IMR-90 (cell line): ENCODE results near the gene IFNGR1. TPM values are rescaled to one million over a fixed set of nuclear protein-coding genes. Genes with fewer than 3 reads are reported as not detected.

ENCODE experiments used
- ATAC-seq: fragments of 200-7000 bp; cut with Tn5 transposase; 2 replicates; pipeline ENCODE4 v1.9.1; 2020; ENCODE audit warnings: low read depth, mild to moderate bottlenecking, moderate library complexity
- BruUV-seq: library from RNA; stranded (reverse); fragments of 400-500 nt; replicated peaks from 2 replicates; lab custom pipeline; 2021; lab: Mats Ljungman, UMichigan
- CTCF ChIA-PET: fragments of 300-600 bp; formaldehyde crosslinking; extraction: SDS; loops from one replicate; lab custom pipeline; 2021; ENCODE audit warnings: antibody characterized with exemption; lab: Yijun Ruan, JAX
- POLR2A ChIA-PET: fragments of 300-600 bp; sonication (Branson Sonifier 250); formaldehyde crosslinking; loops from one replicate; lab custom pipeline; 2022; ENCODE audit warnings: antibody characterized with exemption; ENCODE audit not compliant: unreplicated experiment; lab: Charles Lee
- DNase-seq: peaks from one replicate; pipeline ENCODE4 v3.0.0; 2013
- H2AFZ ChIP-seq: replicated peaks from 2 replicates; pipeline ENCODE3; 2013; ENCODE audit warnings: low read length, mild to moderate bottlenecking; ENCODE audit not compliant: poor library complexity
- H2AK5ac ChIP-seq: 2 replicates; pipeline ENCODE4 v1.6.1; 2013; ENCODE audit warnings: low read depth, low read length, inconsistent platforms
- H2AK9ac ChIP-seq: replicated peaks from 2 replicates; pipeline ENCODE3; 2013; ENCODE audit warnings: mild to moderate bottlenecking, low read depth, low read length, moderate library complexity; ENCODE audit not compliant: poor library complexity
- H2BK120ac ChIP-seq: 2 replicates; pipeline ENCODE4 v1.6.1; 2013; ENCODE audit warnings: low read depth, low read length, inconsistent platforms
- H2BK15ac ChIP-seq: 3 replicates; pipeline ENCODE4 v1.6.1; 2013; ENCODE audit warnings: low read depth, low read length, inconsistent platforms
- H2BK20ac ChIP-seq: 2 replicates; pipeline ENCODE4 v1.6.1; 2013; ENCODE audit warnings: low read depth, mild to moderate bottlenecking, inconsistent platforms, low read length, moderate library complexity
- H2BK5ac ChIP-seq: 2 replicates; pipeline ENCODE4 v1.6.1; 2013; ENCODE audit warnings: mild to moderate bottlenecking, low read depth, low read length, inconsistent platforms; ENCODE audit not compliant: poor library complexity, severe bottlenecking
- H3K14ac ChIP-seq: replicated peaks from 2 replicates; pipeline ENCODE4 v1.6.1; 2013; ENCODE audit warnings: low read depth, low read length, inconsistent platforms
- H3K18ac ChIP-seq: 2 replicates; pipeline ENCODE4 v1.6.1; 2013; ENCODE audit warnings: low read depth, low read length, control low read depth
- H3K23ac ChIP-seq: 2 replicates; pipeline ENCODE4 v1.6.1; 2013; ENCODE audit warnings: low read depth, low read length, inconsistent platforms
- H3K27ac ChIP-seq: 2 replicates; pipeline ENCODE4 v1.5.1; 2013; ENCODE audit warnings: mild to moderate bottlenecking, control low read depth, low read length; ENCODE audit not compliant: insufficient read depth
- H3K27me3 ChIP-seq: 2 replicates; pipeline ENCODE4 v1.6.1; 2013; ENCODE audit warnings: low read length; ENCODE audit not compliant: control insufficient read depth, insufficient read depth
- H3K36me3 ChIP-seq: 2 replicates; pipeline ENCODE4 v1.6.1; 2013; ENCODE audit warnings: low read length, mixed read lengths; ENCODE audit not compliant: control insufficient read depth, insufficient read depth
- H3K4ac ChIP-seq: 2 replicates; pipeline ENCODE4 v1.6.1; 2013; ENCODE audit warnings: low read depth, low read length, inconsistent platforms
- H3K4me1 ChIP-seq: 2 replicates; pipeline ENCODE4 v1.6.1; 2013; ENCODE audit warnings: low read length, mixed read lengths; ENCODE audit not compliant: control insufficient read depth, insufficient read depth
- H3K4me2 ChIP-seq: 2 replicates; pipeline ENCODE4 v1.6.1; 2013; ENCODE audit warnings: low read depth, mild to moderate bottlenecking, control low read depth, low read length, moderate library complexity
- H3K4me3 ChIP-seq: 2 replicates; pipeline ENCODE4 v1.5.1; 2013; ENCODE audit warnings: low read depth, mild to moderate bottlenecking, control low read depth, low read length, moderate library complexity; ENCODE audit not compliant: insufficient read depth
- H3K56ac ChIP-seq: 2 replicates; pipeline ENCODE4 v1.6.1; 2013; ENCODE audit warnings: low read length, inconsistent platforms; ENCODE audit not compliant: insufficient read depth; ENCODE audit errors: extremely low read depth
- H3K79me1 ChIP-seq, 2 experiments: 2 replicates each; pipeline ENCODE4 v1.6.1; 2013; ENCODE audit warnings: low read length in 2 of 2, inconsistent platforms in 1 of 2, low read depth in 1 of 2
- H3K9ac ChIP-seq: 2 replicates; pipeline ENCODE4 v1.6.1; 2013; ENCODE audit warnings: low read depth, low read length, control low read depth
- H3K9me1 ChIP-seq: 2 replicates; pipeline ENCODE4 v1.6.1; 2013; ENCODE audit warnings: low read length, inconsistent platforms; ENCODE audit not compliant: insufficient read depth
- H3K9me3 ChIP-seq: 2 replicates; pipeline ENCODE4 v1.6.1; 2013; ENCODE audit warnings: low read length; ENCODE audit not compliant: control insufficient read depth, insufficient read depth
- H4K20me1 ChIP-seq: 2 replicates; pipeline ENCODE4 v1.6.1; 2013; ENCODE audit warnings: low read length, inconsistent platforms; ENCODE audit not compliant: insufficient read depth
- H4K5ac ChIP-seq: 2 replicates; pipeline ENCODE4 v1.6.1; 2013; ENCODE audit warnings: mild to moderate bottlenecking, low read depth, low read length, control low read depth
- H4K8ac ChIP-seq, 2 experiments: 2 replicates each; pipeline ENCODE4 v1.6.1; 2013; ENCODE audit warnings: low read depth in 2 of 2, low read length in 2 of 2, control low read depth in 1 of 2, inconsistent platforms in 1 of 2
- H4K91ac ChIP-seq: 2 replicates; pipeline ENCODE4 v1.6.1; 2013; ENCODE audit warnings: low read depth, low read length, inconsistent platforms; ENCODE audit not compliant: insufficient read depth
- BHLHE40 ChIP-seq: fragments of 150-350 bp; IDR thresholded peaks from 2 replicates; pipeline ENCODE4 v1.6.1; 2016; ENCODE audit warnings: mild to moderate bottlenecking, low read depth, low read length
- CHD1 ChIP-seq: IDR thresholded peaks from 2 replicates; pipeline ENCODE4 v1.6.1; 2012; ENCODE audit warnings: low read depth, low read length, improper control_type of control experiment
- CTCF ChIP-seq: conservative IDR thresholded peaks from 2 replicates; pipeline ENCODE4 v1.5.1; 2012; ENCODE audit warnings: mild to moderate bottlenecking, low read depth, low read length, improper control_type of control experiment
- FOS ChIP-seq: fragments of 150-350 bp; IDR thresholded peaks from 2 replicates; pipeline ENCODE4 v1.6.1; 2016; ENCODE audit warnings: low read depth, low read length
- MAFK ChIP-seq: IDR thresholded peaks from 2 replicates; pipeline ENCODE4 v1.6.1; 2012; ENCODE audit warnings: low read depth, low read length, improper control_type of control experiment
- MXI1 ChIP-seq: IDR thresholded peaks from 2 replicates; pipeline ENCODE4 v1.6.1; 2012; ENCODE audit warnings: low read depth, mild to moderate bottlenecking, low read length, moderate library complexity, borderline replicate concordance
- POLR2A ChIP-seq: IDR thresholded peaks from 2 replicates; pipeline ENCODE4 v1.6.1; 2012; ENCODE audit warnings: mild to moderate bottlenecking, low read depth, low read length
- RAD21 ChIP-seq: IDR thresholded peaks from 2 replicates; pipeline ENCODE4 v1.6.1; 2012; ENCODE audit warnings: low read length, improper control_type of control experiment
- SMC3 ChIP-seq: fragments of 150-350 bp; IDR thresholded peaks from 2 replicates; pipeline ENCODE4 v1.6.1; 2016; ENCODE audit warnings: low read depth, mild to moderate bottlenecking, antibody characterized with exemption, low read length, moderate library complexity
- USF2 ChIP-seq: fragments of 150-350 bp; IDR thresholded peaks from 2 replicates; pipeline ENCODE4 v1.6.1; 2017; ENCODE audit warnings: mild to moderate bottlenecking, antibody characterized with exemption, low read length, low read depth
- WGBS, 2 experiments: methylation state at CpG; one replicate each; pipeline versions ENCODE4 v1.1.5 to v1.1.7; 2013; ENCODE audit warnings: missing lambda C conversion rate in 2 of 2; ENCODE audit not compliant: insufficient read length in 1 of 2; ENCODE audit errors: extremely low coverage in 2 of 2; 5-methylcytosine and 5-hydroxymethylcytosine counted together
- dilution Hi-C: fragments of 300-500 bp; cut with HindIII; formaldehyde crosslinking; loops from one replicate; pipeline ENCODE4 v1.14.3; 2018; ENCODE audit warnings: low sequenced_read_pairs; ENCODE audit not compliant: unreplicated experiment
- in situ Hi-C: fragments of 300-500 bp; cut with MboI; formaldehyde crosslinking; loops from 3 replicates; pipeline ENCODE4 v1.14.3; 2019; ENCODE audit warnings: low sequenced_read_pairs, inconsistent platforms, mixed read lengths
- intact Hi-C: fragments of 100-400 bp; cut with micrococcal nuclease; formaldehyde crosslinking; loops from 2 replicates; pipeline ENCODE4 v1.10.0; 2022
- polyA plus RNA-seq, 3 experiments: library from polyadenylated mRNA; depleted of rRNA; stranded (reverse); fragments of >200 nt; gene quantifications; 2 replicates each; pipeline ENCODE4 v1.2.3, GENCODE V29; 2012; ENCODE audit warnings: low replicate concordance in 1 of 3
- total RNA-seq: library from RNA; depleted of rRNA; stranded (reverse); fragments of >200 nt; gene quantifications from 2 replicates; pipeline ENCODE4 v1.2.3, GENCODE V29; 2012

IFNGR1 gene
- total and polyA plus RNA-seq, 2 of the 4 experiments (the other 2 are of a cell fraction): 19.1 to 25.6 TPM

GRCh38 chr6:137170266-137171052 is 48.7 kb downstream of the IFNGR1 start:
- Histone ChIP-seq H3K4me2 (no peak overlapping the region), H3K79me1 (no peaks in the 10 kb centered on the region), H3K56ac (no peak overlapping the region), H4K8ac (no peak overlapping the region), H2BK120ac (no peak overlapping the region), H3K9me1 (no peaks in the 10 kb centered on the region), H3K9me3 (no peaks in the 10 kb centered on the region), H3K27ac (no peak overlapping the region), H2AFZ (no peak overlapping the region), H2BK15ac (no peak overlapping the region), H3K14ac (no peak overlapping the region), H3K4me1 (no peaks in the 10 kb centered on the region), H3K36me3 (no peaks in the 10 kb centered on the region), H4K5ac (no peak overlapping the region), H3K27me3 (peaks cover 6% of the 10 kb centered on the region; the same call in 1 of the 2 replicates), H3K18ac (no peak overlapping the region), H3K4ac (no peak overlapping the region), H2BK20ac (no peak overlapping the region), H2AK5ac (no peak overlapping the region), H2BK5ac (no peak overlapping the region), H4K91ac (no peak overlapping the region), H3K9ac (no peak overlapping the region), H4K20me1 (no peaks in the 10 kb centered on the region), H3K4me3 (no peak overlapping the region), H3K23ac (no peak overlapping the region), H2AK9ac (no peak overlapping the region)
- no peak for ATAC-seq
- in situ Hi-C loops: no loop called here
- no TSS peak for BruUV-seq
- TF ChIP-seq POLR2A (no peak), BHLHE40 (no peak), CHD1 (no peak), MAFK (no peak), FOS (no peak), CTCF (no peak), SMC3 (no peak), RAD21 (no peak), MXI1 (no peak), USF2 (no peak)
- dilution Hi-C loops: no loop called here
- POLR2A ChIA-PET: no interaction called here
- CTCF ChIA-PET: no interaction called here
- intact Hi-C loops: no loop called here
- 20% methylated on average over 2 of the region's 13 CpGs; no CpG with 5 or more reads in 1 of the 2 experiments for WGBS, 2 experiments
- no peak for DNase-seq
